ENCODE data around the gene ACADSB.

Gene ACADSB

DNA sequence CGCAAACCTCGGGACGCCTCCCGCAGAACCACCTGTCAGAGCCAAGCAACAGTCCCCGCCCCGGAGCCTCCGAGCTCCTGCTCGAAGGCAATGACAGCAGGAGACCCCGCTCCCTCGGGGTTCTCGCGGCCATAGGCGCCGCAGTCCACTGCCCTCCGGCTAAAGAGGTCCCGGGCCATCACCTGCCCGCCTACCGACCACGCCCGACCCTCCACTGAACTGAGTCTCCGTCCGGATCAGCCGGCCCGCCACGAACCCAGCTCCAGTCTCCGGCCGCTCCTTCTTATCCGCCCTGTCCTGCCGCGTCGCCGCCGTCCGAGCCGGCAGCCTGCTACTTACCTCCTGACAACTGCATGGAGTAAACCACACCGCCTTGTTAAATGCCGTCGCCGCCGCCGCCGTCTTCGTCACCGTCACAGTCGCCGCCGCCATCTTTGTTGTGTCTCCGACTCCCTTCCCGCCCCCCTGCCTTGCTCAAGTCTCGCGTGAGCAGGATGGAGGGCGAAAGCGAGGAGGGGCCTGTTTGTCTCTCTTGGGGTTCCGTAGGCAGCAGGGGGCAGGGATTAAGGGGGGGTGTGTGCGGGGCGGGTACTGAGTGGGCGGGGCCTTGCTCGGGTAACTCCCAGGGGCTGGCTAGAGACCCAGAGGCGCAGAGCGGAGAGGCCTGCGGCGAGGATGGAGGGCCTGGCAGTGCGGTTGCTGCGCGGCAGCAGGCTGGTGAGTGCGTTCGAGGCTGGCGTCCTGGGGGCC, at the start of gene ACADSB, which contains the start of gene IKZF5:
ACADSB (plus strand) TSS at position 652 of the 750 bp plus-strand sequence; CDS start at position 676, 24 bp downstream.
IKZF5 (minus strand) TSS at position 441 of the 750 bp plus-strand sequence. CDS start 10,170 bp downstream, outside the sequence.
- TF ChIP-seq, protein P1, sequence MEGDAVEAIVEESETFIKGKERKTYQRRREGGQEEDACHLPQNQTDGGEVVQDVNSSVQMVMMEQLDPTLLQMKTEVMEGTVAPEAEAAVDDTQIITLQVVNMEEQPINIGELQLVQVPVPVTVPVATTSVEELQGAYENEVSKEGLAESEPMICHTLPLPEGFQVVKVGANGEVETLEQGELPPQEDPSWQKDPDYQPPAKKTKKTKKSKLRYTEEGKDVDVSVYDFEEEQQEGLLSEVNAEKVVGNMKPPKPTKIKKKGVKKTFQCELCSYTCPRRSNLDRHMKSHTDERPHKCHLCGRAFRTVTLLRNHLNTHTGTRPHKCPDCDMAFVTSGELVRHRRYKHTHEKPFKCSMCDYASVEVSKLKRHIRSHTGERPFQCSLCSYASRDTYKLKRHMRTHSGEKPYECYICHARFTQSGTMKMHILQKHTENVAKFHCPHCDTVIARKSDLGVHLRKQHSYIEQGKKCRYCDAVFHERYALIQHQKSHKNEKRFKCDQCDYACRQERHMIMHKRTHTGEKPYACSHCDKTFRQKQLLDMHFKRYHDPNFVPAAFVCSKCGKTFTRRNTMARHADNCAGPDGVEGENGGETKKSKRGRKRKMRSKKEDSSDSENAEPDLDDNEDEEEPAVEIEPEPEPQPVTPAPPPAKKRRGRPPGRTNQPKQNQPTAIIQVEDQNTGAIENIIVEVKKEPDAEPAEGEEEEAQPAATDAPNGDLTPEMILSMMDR (IDR thresholded peaks at IDR 0.05): no peak
- peak; percentile 99 for DNase-seq (ENCODE audit: low spot score)

DNA sequence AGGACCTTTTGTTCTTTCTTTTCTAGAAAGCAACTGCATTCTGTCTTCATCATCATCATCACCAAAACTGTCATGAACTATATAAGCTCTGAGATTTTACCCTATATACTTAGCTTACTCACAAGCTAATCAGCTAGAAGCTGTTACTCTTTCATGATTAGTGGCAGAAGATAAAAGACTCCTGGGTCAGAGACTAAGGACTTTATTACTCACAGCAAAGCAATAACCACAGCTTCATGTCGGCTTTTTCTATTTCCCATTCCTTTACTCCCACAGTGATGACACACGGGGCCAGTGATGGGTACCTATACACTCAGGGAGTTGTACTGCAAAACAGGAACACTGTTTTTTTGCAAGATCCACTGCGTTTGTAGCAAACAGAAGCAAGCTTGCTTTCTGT, 46.4 kb upstream of the ACADSB start:
- TF ChIP-seq, protein P1 (IDR thresholded peaks at IDR 0.05): no peak
- no peak overlapping the region for H3K27ac ChIP-seq
- no peak for DNase-seq (ENCODE audit: low spot score)

More for the DNA sequence above, at the start of gene ACADSB, which contains the start of gene IKZF5:
- H3K4me3 ChIP-seq: peak within 1 kb of the TSS; percentile 97
- peak within 1 kb of the TSS; percentile 93 to 96 for H3K27ac ChIP-seq

DNA sequence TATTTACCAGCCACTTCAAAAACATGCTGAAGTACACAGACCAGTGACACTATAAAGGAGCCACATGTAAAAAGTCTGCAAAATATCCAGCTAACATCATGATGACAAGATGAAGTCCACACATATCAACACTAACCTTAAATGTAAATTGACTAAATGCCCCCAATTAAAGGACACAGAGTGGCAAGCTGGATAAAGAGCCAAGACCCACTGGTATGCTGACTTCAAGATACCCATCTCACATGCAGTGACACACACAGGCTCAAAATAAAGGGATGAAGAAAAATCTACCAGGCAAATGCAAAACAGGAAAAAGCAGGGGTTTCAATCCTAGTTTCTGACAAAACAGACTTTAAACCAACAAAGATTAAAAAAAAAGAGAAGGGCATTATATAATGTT, 41.9 kb upstream of the ACADSB start:
- DNase-seq (ENCODE audit: low spot score): no peak
- TF ChIP-seq, protein P1 (IDR thresholded peaks at IDR 0.05): no peak
- Histone ChIP-seq H3K4me3 (no peak overlapping the region), H3K27ac (no peak overlapping the region)

More for the DNA sequence above, 46.4 kb upstream of the ACADSB start:
- H3K4me3 ChIP-seq: no peak overlapping the region

DNA sequence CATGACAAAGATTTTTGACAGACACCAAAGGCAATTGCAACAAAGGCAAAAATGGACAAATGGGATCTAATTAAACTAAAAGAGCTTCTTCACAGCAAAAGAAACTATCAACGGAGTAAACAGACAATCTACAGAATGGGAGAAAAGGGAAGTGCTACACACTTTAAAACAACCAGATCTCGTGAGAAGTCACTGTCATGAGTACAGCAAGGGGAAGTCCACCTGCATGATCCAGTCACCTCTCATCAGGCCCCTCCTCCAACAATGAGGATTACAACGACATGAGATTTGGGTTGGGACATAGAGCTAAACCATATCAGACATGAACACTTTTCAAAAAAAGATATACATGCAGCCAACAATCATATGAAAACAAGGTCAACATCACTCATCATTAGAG, 40.1 kb upstream of the ACADSB start:
- TF ChIP-seq, protein P1 (IDR thresholded peaks at IDR 0.05): no peak
- Histone ChIP-seq H3K27ac (no peak overlapping the region), H3K4me3 (no peak overlapping the region)
- DNase-seq (ENCODE audit: low spot score): no peak

DNA sequence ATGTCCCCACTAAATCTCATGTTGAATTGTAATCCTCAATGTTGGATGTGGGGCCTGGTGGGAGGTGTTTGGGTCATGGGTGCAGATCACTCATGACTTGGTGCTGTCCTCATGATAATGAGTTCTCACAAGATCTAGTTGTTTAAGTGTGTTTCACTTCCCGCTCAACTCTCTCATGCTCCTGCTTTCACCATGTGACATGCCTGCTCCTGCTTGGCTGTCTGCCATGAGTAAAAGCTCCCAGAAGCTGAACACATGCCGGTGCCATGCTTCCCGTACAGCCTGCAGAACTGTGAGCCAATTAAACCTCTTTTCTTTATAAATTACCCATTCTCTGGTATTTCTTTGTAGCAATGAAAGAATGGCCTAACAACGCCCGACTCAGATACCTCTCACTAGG, 34.8 kb upstream of the ACADSB start:
- Histone ChIP-seq H3K27ac (no peak overlapping the region), H3K4me3 (no peak overlapping the region)
- TF ChIP-seq, protein P1 (IDR thresholded peaks at IDR 0.05): no peak
- no peak for DNase-seq (ENCODE audit: low spot score)

DNA sequence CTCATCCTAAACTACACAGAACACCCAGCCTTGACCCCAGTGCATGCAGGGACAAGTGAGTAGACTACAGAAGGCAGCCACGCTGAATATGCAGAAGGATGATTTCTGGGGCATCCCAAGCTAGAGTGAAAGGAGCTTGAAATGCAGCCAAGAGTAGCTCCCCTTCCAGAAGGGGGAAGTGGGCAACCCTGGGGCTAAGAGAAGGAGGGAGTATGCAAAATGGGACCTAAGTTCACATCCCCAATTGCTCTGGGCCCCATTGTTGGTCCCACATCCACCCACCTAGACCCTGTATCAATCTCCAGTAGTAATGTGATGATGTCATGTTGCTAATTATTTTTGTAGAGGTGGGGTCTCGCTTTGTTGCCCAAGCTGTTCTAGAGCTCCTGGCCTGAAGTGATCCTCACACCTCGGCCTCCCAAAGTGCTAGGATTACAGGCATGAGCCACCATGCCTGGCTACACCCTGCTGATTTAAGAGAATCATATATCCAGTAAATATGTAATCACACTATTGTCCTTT, 34.2 kb upstream of the ACADSB start:
- H3K4me3 ChIP-seq: no peak overlapping the region
- no peak for DNase-seq (ENCODE audit: low spot score)
- TF ChIP-seq, protein P1 (IDR thresholded peaks at IDR 0.05): no peak
- H3K27ac ChIP-seq: no peak overlapping the region
